ENCODE measurements around the gene CD7. TPM values are rescaled to one million over a fixed set of nuclear protein-coding genes. Genes with fewer than 3 reads are reported as not detected.
A peak's percentile ranks its signal among the peaks of the same experiment; 100 is the strongest.

The CD7 gene
- polyA plus RNA-seq, 1 of the 3 experiments (the other 2 are of a cell fraction) = 0.07 TPM

DNA sequence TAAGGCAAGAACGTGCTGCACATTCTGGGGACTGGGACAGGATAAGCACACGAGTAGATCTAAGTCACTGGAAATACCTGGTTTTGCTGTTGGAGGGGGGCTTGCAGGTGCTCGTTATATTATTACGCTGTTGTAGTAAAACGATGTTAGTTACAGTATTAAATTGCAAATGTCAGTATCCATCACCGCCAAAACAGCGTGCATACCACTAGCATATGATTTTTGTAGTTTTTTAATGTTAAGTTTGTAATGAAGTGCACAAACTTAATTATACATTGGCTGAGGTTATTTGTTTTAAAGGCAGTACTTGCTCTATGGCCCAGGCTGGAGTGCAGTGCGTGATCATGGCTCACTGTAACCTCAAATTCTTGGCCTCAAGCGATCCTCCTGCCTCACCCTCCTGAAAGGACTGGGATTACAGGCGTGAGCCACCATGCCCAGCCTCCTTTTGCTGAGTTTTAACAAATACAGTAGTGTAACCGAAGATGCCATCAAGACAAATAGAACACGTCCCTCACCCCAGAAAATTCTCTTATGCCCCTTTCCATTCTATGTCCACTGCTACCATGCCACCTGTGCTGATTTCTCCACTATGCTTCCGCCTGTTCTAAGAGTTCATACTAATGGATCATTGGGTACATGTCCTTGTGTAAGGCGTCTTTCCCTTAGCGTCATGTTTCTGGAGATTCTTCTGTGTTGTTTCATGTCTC is 23.2 kb downstream of the CD7 start:
- no peak overlapping the region for H2AFZ ChIP-seq (ENCODE audit: low read depth)
- no peaks in the 10 kb centered on the region for H3K9me3 ChIP-seq
- H3K9ac ChIP-seq = no peak overlapping the region
- ChIA-PET CTCF (interaction anchor here (0.7 to 15.1 kb wide), 5 partner anchors 27 to 488 kb away, joined by 3 to 153 read pairs (median 3); no protein-coding TSS in a partner anchor), POLR2A (interaction anchor here (0.9 to 3.2 kb wide), 4 partner anchors 9 to 20 kb away, joined by 3 to 48 read pairs (median 13); partner anchors contain the start of gene CSNK1D)
- H4K20me1 ChIP-seq (ENCODE audit: insufficient read depth) = no peaks in the 10 kb centered on the region
- peak overlapping the region; percentile 38 to 70; a peak in 1 of 4 replicates for H3K27ac ChIP-seq (ENCODE audit: low read depth in 2 of 2, low read length in 1 of 2)
- H3K79me2 ChIP-seq (ENCODE audit: insufficient read depth) = peaks cover 5% of the 10 kb centered on the region
- no peak for DNase-seq
- peaks cover 45% of the 10 kb centered on the region for H3F3A ChIP-seq (replicated peaks; ENCODE audit: insufficient read depth)
- H3K9me2 ChIP-seq = no peaks in the 10 kb centered on the region
- no peaks in the 10 kb centered on the region for H3K36me3 ChIP-seq (replicated peaks in 1 of 2; ENCODE audit: control insufficient read depth in 1 of 2, insufficient read depth in 2 of 2, low read length in 1 of 2)
- H3K27me3 ChIP-seq (ENCODE audit: insufficient read depth) = no peaks in the 10 kb centered on the region
- 0 out of 2 replicates have a peak, but pooled peaks have one; percentile 2 for TF ChIP-seq PBX3 (IDR thresholded peaks at IDR 0.05)
- no peak for TF ChIP-seq MXI1 (IDR thresholded peaks at IDR 0.05; ENCODE audit: low read depth, low read length)
- peaks cover 28 to 37% of the 10 kb centered on the region in 2 experiments; a peak in 3 of 4 replicates for H3K4me1 ChIP-seq (ENCODE audit: control insufficient read depth in 1 of 2, insufficient read depth in 2 of 2, low read depth in 1 of 2, low read length in 1 of 2)
- WGBS (ENCODE audit: low lambda C conversion rate) = 90% methylated on average over 15 of the region's 15 CpGs
- H3K4me3 ChIP-seq (ENCODE audit: low read depth in 2 of 2, low read length in 1 of 2) = peak overlapping the region; percentile 41 to 50; a peak in 3 of 4 replicates
- H3K4me2 ChIP-seq = peak overlapping the region; percentile 77; the same call in 1 of the 2 replicates

- peaks cover 20 to 21% of the 10 kb centered on the region in 2 experiments; a peak in 3 of 4 replicates for H3K4me1 ChIP-seq (ENCODE audit: control insufficient read depth in 1 of 2, insufficient read depth in 2 of 2, low read depth in 1 of 2, low read length in 1 of 2)
- CTCF ChIA-PET = interaction anchor here (0.6 to 2.0 kb wide), 10 partner anchors 9 to 86 kb away, joined by 3 to 9 read pairs (median 4); partner anchors contain the start of gene CSNK1D
- no peaks in the 10 kb centered on the region for H3K36me3 ChIP-seq (replicated peaks in 1 of 2; ENCODE audit: control insufficient read depth in 1 of 2, insufficient read depth in 2 of 2, low read length in 1 of 2)
- H3K4me2 ChIP-seq = peak overlapping the region; percentile 98
- H3K9ac ChIP-seq = peak overlapping the region; percentile 91
- H2AFZ ChIP-seq (ENCODE audit: low read depth) = peak overlapping the region; percentile 79
- H3K9me2 ChIP-seq = no peaks in the 10 kb centered on the region
- H4K20me1 ChIP-seq (ENCODE audit: insufficient read depth) = no peaks in the 10 kb centered on the region
- H3K4me3 ChIP-seq (ENCODE audit: low read depth in 2 of 2, low read length in 1 of 2) = peak overlapping the region; percentile 75 to 95
- POLR2A ChIA-PET = interaction anchor here (0.7 to 3.2 kb wide), 11 partner anchors 9 to 56 kb away, joined by 3 to 48 read pairs (median 5); partner anchors contain the start of gene CSNK1D
- DNase-seq = peak; percentile 100
- no peaks in the 10 kb centered on the region for H3K9me3 ChIP-seq
- peaks cover 5% of the 10 kb centered on the region for H3K79me2 ChIP-seq (ENCODE audit: insufficient read depth)
- peak overlapping the region; percentile 78 to 95 for H3K27ac ChIP-seq (ENCODE audit: low read depth in 2 of 2, low read length in 1 of 2)
- peaks cover 44% of the 10 kb centered on the region for H3F3A ChIP-seq (replicated peaks; ENCODE audit: insufficient read depth)
- WGBS (ENCODE audit: low lambda C conversion rate) = 4% methylated on average over 56 of the region's 86 CpGs
- no peaks in the 10 kb centered on the region for H3K27me3 ChIP-seq (ENCODE audit: insufficient read depth)
- TF ChIP-seq USF1 (IDR thresholded peaks at IDR 0.05; ENCODE audit: borderline replicate concordance, low read depth) (peak; percentile 99), ZBTB33 (IDR thresholded peaks at IDR 0.05; ENCODE audit: borderline replicate concordance, low read depth) (no peak), TEAD4 (IDR thresholded peaks at IDR 0.05; ENCODE audit: borderline replicate concordance, insufficient read depth) (no peak), PBX3 (IDR thresholded peaks at IDR 0.05) (peak; percentile 7; the same call in 1 of the 2 replicates), NRF1 (IDR thresholded peaks at IDR 0.05; ENCODE audit: low read depth, low read length) (no peak), TAF1 (IDR thresholded peaks at IDR 0.05; ENCODE audit: borderline replicate concordance, low read depth, low read length) (peak; percentile 91), EP300 (IDR thresholded peaks at IDR 0.05; ENCODE audit: borderline replicate concordance in 1 of 2, low read depth in 1 of 2, low read length in 1 of 2) (peak in 1 of 2 experiments; percentile 38; a peak in 1 of 4 replicates), GABPA (IDR thresholded peaks at IDR 0.05; ENCODE audit: low read depth) (peak; percentile 54), JUND (IDR thresholded peaks at IDR 0.05) (no peak), TCF12 (IDR thresholded peaks at IDR 0.05) (no peak), POLR2AphosphoS5 (IDR thresholded peaks at IDR 0.05; ENCODE audit: low read depth, low read length) (peak; percentile 98)
- TF ChIP-seq, protein P1, sequence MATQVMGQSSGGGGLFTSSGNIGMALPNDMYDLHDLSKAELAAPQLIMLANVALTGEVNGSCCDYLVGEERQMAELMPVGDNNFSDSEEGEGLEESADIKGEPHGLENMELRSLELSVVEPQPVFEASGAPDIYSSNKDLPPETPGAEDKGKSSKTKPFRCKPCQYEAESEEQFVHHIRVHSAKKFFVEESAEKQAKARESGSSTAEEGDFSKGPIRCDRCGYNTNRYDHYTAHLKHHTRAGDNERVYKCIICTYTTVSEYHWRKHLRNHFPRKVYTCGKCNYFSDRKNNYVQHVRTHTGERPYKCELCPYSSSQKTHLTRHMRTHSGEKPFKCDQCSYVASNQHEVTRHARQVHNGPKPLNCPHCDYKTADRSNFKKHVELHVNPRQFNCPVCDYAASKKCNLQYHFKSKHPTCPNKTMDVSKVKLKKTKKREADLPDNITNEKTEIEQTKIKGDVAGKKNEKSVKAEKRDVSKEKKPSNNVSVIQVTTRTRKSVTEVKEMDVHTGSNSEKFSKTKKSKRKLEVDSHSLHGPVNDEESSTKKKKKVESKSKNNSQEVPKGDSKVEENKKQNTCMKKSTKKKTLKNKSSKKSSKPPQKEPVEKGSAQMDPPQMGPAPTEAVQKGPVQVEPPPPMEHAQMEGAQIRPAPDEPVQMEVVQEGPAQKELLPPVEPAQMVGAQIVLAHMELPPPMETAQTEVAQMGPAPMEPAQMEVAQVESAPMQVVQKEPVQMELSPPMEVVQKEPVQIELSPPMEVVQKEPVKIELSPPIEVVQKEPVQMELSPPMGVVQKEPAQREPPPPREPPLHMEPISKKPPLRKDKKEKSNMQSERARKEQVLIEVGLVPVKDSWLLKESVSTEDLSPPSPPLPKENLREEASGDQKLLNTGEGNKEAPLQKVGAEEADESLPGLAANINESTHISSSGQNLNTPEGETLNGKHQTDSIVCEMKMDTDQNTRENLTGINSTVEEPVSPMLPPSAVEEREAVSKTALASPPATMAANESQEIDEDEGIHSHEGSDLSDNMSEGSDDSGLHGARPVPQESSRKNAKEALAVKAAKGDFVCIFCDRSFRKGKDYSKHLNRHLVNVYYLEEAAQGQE (IDR thresholded peaks at IDR 0.05; ENCODE audit: low read depth, low read length) = peak; percentile 70
Observed at GRCh38 chr17:82292251-82293154, 24.9 kb downstream of the CD7 start.

Measured in SK-N-SH (cell line).